ENCODE data around the gene GSG1L. TPM values are rescaled to one million over a fixed set of nuclear protein-coding genes. Genes with fewer than 3 reads are reported as not detected.

Gene GSG1L
- total RNA-seq, 1 donor from 2014 or later: not detected

- H3K4me3 ChIP-seq (ENCODE audit: low read depth, low read length): no peak overlapping the region
- no peak for DNase-seq (ENCODE audit: low read depth)
- no peak for TF ChIP-seq CTCF (conservative IDR thresholded peaks at IDR 0.05; ENCODE audit: low read depth, low read length)
These were observed 43.1 kb upstream of the GSG1L start for GRCh38 chr16:28106467-28107215.

GRCh38 chr16:28105954-28106353 lies 42.4 kb upstream of the GSG1L start:
- TF ChIP-seq CTCF (conservative IDR thresholded peaks at IDR 0.05; ENCODE audit: low read depth, low read length): no peak
- no peak overlapping the region for H3K4me3 ChIP-seq (ENCODE audit: low read depth, low read length)
- no peak for DNase-seq (ENCODE audit: low read depth)

GRCh38 chr16:28105297-28105696 lies 41.8 kb upstream of the GSG1L start:
- no peak overlapping the region for H3K4me3 ChIP-seq (ENCODE audit: low read depth, low read length)
- no peak for TF ChIP-seq CTCF (conservative IDR thresholded peaks at IDR 0.05; ENCODE audit: low read depth, low read length)
- DNase-seq (ENCODE audit: low read depth): no peak

GRCh38 chr16:28104404-28104803 lies 40.9 kb upstream of the GSG1L start:
- no peak for DNase-seq (ENCODE audit: low read depth)
- no peak for TF ChIP-seq CTCF (conservative IDR thresholded peaks at IDR 0.05; ENCODE audit: low read depth, low read length)
- H3K4me3 ChIP-seq (ENCODE audit: low read depth, low read length): no peak overlapping the region

GRCh38 chr16:28103516-28104170 lies 40.1 kb upstream of the GSG1L start:
- no peak for DNase-seq (ENCODE audit: low read depth)
- no peak overlapping the region for H3K4me3 ChIP-seq (ENCODE audit: low read depth, low read length)
- no peak for TF ChIP-seq CTCF (conservative IDR thresholded peaks at IDR 0.05; ENCODE audit: low read depth, low read length)

- no peak overlapping the region for H3K4me3 ChIP-seq (ENCODE audit: low read depth, low read length)
These were observed 38.0 kb upstream of the GSG1L start for GRCh38 chr16:28101533-28101890.

More at GRCh38 chr16:28101533-28101890, 38.0 kb upstream of the GSG1L start:
- TF ChIP-seq CTCF (conservative IDR thresholded peaks at IDR 0.05; ENCODE audit: low read depth, low read length): no peak
- no peak for DNase-seq (ENCODE audit: low read depth)

All from epithelial cell of proximal tubule (primary cell).